CD4-positive, alpha-beta T cell treated with Interferon alpha-2 for 1 hour (primary cell): ENCODE results near the gene PLXND1.

ENCODE experiments used
- DNase-seq, 2 donors: peaks; one replicate each; pipeline ENCODE4 v3.0.0-alpha.2; 2020 to 2022

PLXND1 gene

GRCh38 chr3:129561619-129562248, 44.7 kb downstream of the PLXND1 start:
- DNase-seq, result no peak

- no peak for DNase-seq
These were observed 45.4 kb downstream of the PLXND1 start for GRCh38 chr3:129560911-129561594.

GRCh38 chr3:129560269-129560787, 46.1 kb downstream of the PLXND1 start:
- no peak for DNase-seq

- no peak for DNase-seq
These were observed 46.9 kb downstream of the PLXND1 start for GRCh38 chr3:129559565-129560079.

GRCh38 chr3:129558772-129559564, 47.5 kb downstream of the PLXND1 start:
- DNase-seq, result no peak

GRCh38 chr3:129558081-129558771, 48.2 kb downstream of the PLXND1 start:
- no peak for DNase-seq

- DNase-seq, result no peak
These were observed 49.0 kb downstream of the PLXND1 start for GRCh38 chr3:129557548-129557894.

- no peak for DNase-seq
These were observed 49.5 kb downstream of the PLXND1 start for GRCh38 chr3:129556890-129557547.

GRCh38 chr3:129556358-129556695, 50.1 kb downstream of the PLXND1 start:
- DNase-seq, result no peak

GRCh38 chr3:129555616-129556357, 50.7 kb downstream of the PLXND1 start:
- DNase-seq, result no peak

GRCh38 chr3:129555153-129555550, 51.3 kb downstream of the PLXND1 start:
- DNase-seq, result no peak

- DNase-seq, result no peak
These were observed 51.9 kb downstream of the PLXND1 start for GRCh38 chr3:129554356-129555152.

GRCh38 chr3:129553719-129554118, 52.8 kb downstream of the PLXND1 start:
- DNase-seq, result peak in 1 of 2 donors; percentile 18

GRCh38 chr3:129553171-129553570, 53.3 kb downstream of the PLXND1 start:
- no peak for DNase-seq

GRCh38 chr3:129552287-129553050, 54.0 kb downstream of the PLXND1 start:
- no peak for DNase-seq

- no peak for DNase-seq
These were observed 56.7 kb downstream of the PLXND1 start for GRCh38 chr3:129549805-129550204.

- peak in 1 of 2 donors; percentile 18 for DNase-seq
These were observed 57.3 kb downstream of the PLXND1 start for GRCh38 chr3:129549006-129549800.

GRCh38 chr3:129548104-129548965, 58.1 kb downstream of the PLXND1 start:
- DNase-seq, result no peak
